Thymus (tissue), 11 donors: ENCODE results near the gene TARS1. TPM values are rescaled to one million over a fixed set of nuclear protein-coding genes. Genes with fewer than 3 reads are reported as not detected.

Source experiments
- DNase-seq, 9 donors: peaks; one replicate each; pipeline ENCODE4 v3.0.0-alpha.2; 2013; ENCODE audit warnings: low spot score in 9 of 9, low read depth in 6 of 9, missing footprints in 1 of 9
- H3K27ac ChIP-seq, 2 donors: one replicate each; pipeline ENCODE4 v1.5.1; 2013; ENCODE audit warnings: control low read depth in 1 of 2, low read depth in 1 of 2, low read length in 1 of 2, mild to moderate bottlenecking in 1 of 2, moderate library complexity in 1 of 2
- H3K27me3 ChIP-seq, 2 donors: one replicate each; pipeline ENCODE4 v1.5.1; 2013; ENCODE audit warnings: low read length in 1 of 2; ENCODE audit not compliant: control insufficient read depth in 2 of 2, insufficient read depth in 1 of 2
- H3K36me3 ChIP-seq, 2 donors: one replicate each; pipeline ENCODE4 v1.5.1; 2013; ENCODE audit warnings: low read length in 1 of 2, mild to moderate bottlenecking in 1 of 2, moderate library complexity in 1 of 2; ENCODE audit not compliant: control insufficient read depth in 2 of 2, insufficient read depth in 2 of 2
- H3K4me1 ChIP-seq, 2 donors: one replicate each; pipeline ENCODE4 v1.5.1; 2013; ENCODE audit warnings: low read length in 2 of 2; ENCODE audit not compliant: control insufficient read depth in 2 of 2, insufficient read depth in 2 of 2
- H3K4me3 ChIP-seq, 2 donors: one replicate each; pipeline ENCODE4 v1.5.1; 2013; ENCODE audit warnings: low read length in 2 of 2, control low read depth in 1 of 2, mild to moderate bottlenecking in 1 of 2
- H3K9me3 ChIP-seq, 2 donors: one replicate each; pipeline ENCODE4 v1.5.1; 2013; ENCODE audit warnings: low read length in 1 of 2, mild to moderate bottlenecking in 1 of 2; ENCODE audit not compliant: control insufficient read depth in 2 of 2, insufficient read depth in 1 of 2
- WGBS: extraction: QIAGEN DNeasy Blood & Tissue Kit; methylation state at CpG from one replicate; pipeline ENCODE4 v1.1.7; 2013; 5-methylcytosine and 5-hydroxymethylcytosine counted together
- polyA plus RNA-seq: library from polyadenylated mRNA; stranded (reverse); fragments of 200-250 nt; gene quantifications from one replicate; pipeline ENCODE4 v1.2.3, GENCODE V29; 2013
- total RNA-seq: library from RNA; stranded (reverse); fragments of 120-200 nt; gene quantifications from one replicate; pipeline ENCODE4 v1.2.4, GENCODE V29; 2013
- donor health status: healthy.

TARS1 gene
- total and polyA plus RNA-seq, 2 donors, result 75.2 to 112 TPM

DNA sequence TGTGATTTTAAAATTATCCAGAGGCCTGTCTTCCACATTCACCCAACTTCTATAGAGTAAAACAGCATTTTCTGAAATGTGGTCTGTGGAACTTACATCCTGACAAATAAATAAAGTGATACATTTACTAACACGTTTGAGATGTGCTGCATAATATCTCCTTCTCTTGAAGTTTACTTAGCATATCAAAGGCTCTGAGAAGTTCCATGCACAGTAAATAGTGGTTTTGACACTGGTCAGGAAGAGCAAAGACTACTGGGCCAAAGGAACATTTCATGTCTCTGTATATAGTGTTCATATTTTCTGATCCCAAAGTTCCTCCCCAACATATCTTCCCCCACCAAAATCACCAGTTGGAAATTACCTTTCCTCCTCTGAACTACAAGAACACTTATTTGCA is 30.5 kb upstream of the TARS1 start:
- no peak for DNase-seq
- H3K36me3 ChIP-seq, result no peaks in the 10 kb centered on the region
- H3K27me3 ChIP-seq, result no peaks in the 10 kb centered on the region
- no peak overlapping the region for H3K4me3 ChIP-seq
- H3K9me3 ChIP-seq, result no peaks in the 10 kb centered on the region
- no peak overlapping the region for H3K27ac ChIP-seq
- no peaks in the 10 kb centered on the region for H3K4me1 ChIP-seq
- 94% methylated on average over 1 of the region's 1 CpG for WGBS

GRCh38 chr5:33411498-33411897 is 29.3 kb upstream of the TARS1 start:
- DNase-seq, result no peak
- Histone ChIP-seq H3K9me3 (no peaks in the 10 kb centered on the region), H3K36me3 (no peaks in the 10 kb centered on the region), H3K4me1 (no peaks in the 10 kb centered on the region), H3K4me3 (no peak overlapping the region), H3K27ac (no peak overlapping the region), H3K27me3 (no peaks in the 10 kb centered on the region)
- 96% methylated on average over 1 of the region's 1 CpG for WGBS

DNA sequence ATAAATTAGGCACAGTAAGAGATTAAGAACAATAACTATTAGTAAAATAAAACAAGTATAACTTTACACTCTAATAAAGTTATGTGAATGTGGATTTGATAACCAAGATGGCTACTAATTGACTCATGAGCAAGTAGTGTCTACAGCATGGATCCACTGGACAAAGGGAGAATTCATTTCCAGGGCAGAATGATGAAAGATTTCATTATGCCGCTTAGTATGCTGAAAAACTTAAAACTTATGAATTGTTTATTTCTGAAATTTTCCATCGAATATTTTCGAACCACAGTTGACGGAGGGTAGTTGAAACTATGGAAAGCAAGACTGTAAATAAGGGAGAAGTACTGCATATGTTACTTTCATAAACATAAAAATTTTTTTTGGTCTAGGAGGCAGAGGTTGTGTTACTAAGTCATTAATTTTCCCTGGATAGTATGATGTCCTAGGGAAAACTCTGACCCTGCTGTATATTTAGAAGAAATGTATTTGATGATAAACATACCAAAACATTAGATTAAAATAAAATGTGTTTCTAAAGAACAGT is 24.9 kb upstream of the TARS1 start:
- WGBS, result 96% methylated on average over 4 of the region's 4 CpGs

GRCh38 chr5:33417632-33418031 is 23.1 kb upstream of the TARS1 start:
- Histone ChIP-seq H3K9me3 (no peaks in the 10 kb centered on the region), H3K4me3 (no peak overlapping the region), H3K4me1 (no peaks in the 10 kb centered on the region), H3K27ac (no peak overlapping the region), H3K27me3 (no peaks in the 10 kb centered on the region), H3K36me3 (no peaks in the 10 kb centered on the region)
- no peak for DNase-seq

More for the DNA sequence above, 24.9 kb upstream of the TARS1 start:
- Histone ChIP-seq H3K36me3 (no peaks in the 10 kb centered on the region), H3K27me3 (no peaks in the 10 kb centered on the region), H3K9me3 (no peaks in the 10 kb centered on the region), H3K27ac (no peak overlapping the region), H3K4me3 (no peak overlapping the region), H3K4me1 (no peaks in the 10 kb centered on the region)
- DNase-seq, result no peak

DNA sequence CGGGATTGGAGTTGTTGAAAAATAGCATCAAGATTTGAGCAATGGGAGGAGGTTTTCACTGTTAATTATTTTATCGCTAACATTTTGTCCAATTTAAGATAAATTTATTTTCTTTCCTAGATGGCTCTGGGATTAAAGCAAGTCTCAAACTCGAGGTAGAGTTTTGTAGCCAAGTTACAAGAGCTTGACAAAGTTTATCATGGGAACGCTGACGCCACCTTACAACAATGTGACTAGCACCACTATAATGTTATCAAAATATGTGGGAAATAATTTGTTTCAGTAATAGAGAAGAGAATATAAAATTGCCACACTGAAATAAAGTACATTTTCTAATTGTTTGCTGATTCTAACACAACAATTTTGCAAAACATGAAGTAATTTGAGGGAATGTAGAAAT is 19.8 kb upstream of the TARS1 start:
- Histone ChIP-seq H3K9me3 (no peaks in the 10 kb centered on the region), H3K27me3 (no peaks in the 10 kb centered on the region), H3K4me1 (no peaks in the 10 kb centered on the region), H3K36me3 (no peaks in the 10 kb centered on the region), H3K27ac (no peak overlapping the region), H3K4me3 (no peak overlapping the region)
- no peak for DNase-seq
- 85% methylated on average over 5 of the region's 5 CpGs for WGBS

- Histone ChIP-seq H3K27me3 (no peaks in the 10 kb centered on the region), H3K4me1 (no peaks in the 10 kb centered on the region), H3K9me3 (no peaks in the 10 kb centered on the region), H3K36me3 (no peaks in the 10 kb centered on the region), H3K4me3 (no peak overlapping the region), H3K27ac (no peak overlapping the region)
- no peak for DNase-seq
- WGBS, result 90% methylated on average over 2 of the region's 2 CpGs
These were observed 18.6 kb upstream of the TARS1 start for GRCh38 chr5:33422191-33422590.

DNA sequence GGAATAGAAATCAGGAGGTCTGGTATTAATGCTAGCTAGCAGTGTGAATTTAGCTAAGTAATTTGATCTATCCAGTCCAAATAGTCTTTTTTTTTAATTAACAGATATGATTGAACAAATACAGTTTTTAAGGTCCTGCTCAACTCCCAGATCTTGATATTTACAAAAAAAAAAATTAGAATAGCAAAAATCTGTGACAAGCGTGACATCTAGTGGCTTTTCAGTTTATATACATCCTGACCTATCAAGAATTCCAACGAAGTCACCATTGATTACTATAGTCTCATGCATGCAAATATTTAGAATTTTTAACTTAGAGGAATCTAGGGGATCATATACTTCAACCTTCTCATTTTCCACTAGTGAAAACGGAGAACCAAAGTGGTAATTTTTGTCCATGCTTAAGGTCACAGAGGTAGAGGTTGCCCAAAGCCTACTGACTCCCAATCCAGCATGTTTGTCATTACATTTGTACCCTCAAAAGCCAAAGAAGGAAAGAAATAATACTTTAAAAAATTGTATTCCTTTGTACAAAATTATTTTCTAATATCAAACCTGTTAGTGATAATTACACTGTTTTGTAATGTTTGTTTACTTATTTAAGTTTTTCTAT is 17.6 kb upstream of the TARS1 start:
- 25% methylated on average over 3 of the region's 3 CpGs for WGBS

GRCh38 chr5:33425314-33425713 is 15.5 kb upstream of the TARS1 start:
- H3K27ac ChIP-seq, result no peak overlapping the region
- H3K36me3 ChIP-seq, result no peaks in the 10 kb centered on the region
- H3K27me3 ChIP-seq, result no peaks in the 10 kb centered on the region
- WGBS, result 94% methylated on average over 2 of the region's 2 CpGs
- no peaks in the 10 kb centered on the region for H3K9me3 ChIP-seq
- H3K4me3 ChIP-seq, result no peak overlapping the region
- no peak for DNase-seq
- H3K4me1 ChIP-seq, result no peaks in the 10 kb centered on the region

More for the DNA sequence above, 17.6 kb upstream of the TARS1 start:
- peak in 2 of 9 donors; percentile 13 for DNase-seq
- H3K27me3 ChIP-seq, result no peaks in the 10 kb centered on the region
- H3K9me3 ChIP-seq, result no peaks in the 10 kb centered on the region
- H3K27ac ChIP-seq, result no peak overlapping the region
- H3K4me1 ChIP-seq, result no peaks in the 10 kb centered on the region
- H3K4me3 ChIP-seq, result no peak overlapping the region
- no peaks in the 10 kb centered on the region for H3K36me3 ChIP-seq

DNA sequence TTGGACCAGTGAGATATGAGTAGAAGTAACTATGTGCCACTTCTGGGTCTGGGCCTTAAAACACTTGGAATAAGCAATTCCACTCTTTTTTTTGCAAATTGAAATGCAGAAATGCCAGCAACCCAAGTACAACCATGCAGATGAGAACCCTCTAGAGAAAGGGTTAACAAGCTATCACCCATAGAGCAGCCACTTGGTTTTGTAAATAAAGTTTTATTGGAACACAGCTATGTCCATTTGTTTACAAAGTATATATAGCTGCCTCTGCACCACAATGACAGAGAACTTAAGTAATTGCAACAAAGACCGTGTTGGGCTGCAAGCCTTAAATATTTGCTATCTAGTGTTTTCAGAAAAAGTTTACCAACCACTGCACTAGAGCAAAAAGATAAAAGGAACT is 9.8 kb upstream of the TARS1 start:
- Histone ChIP-seq H3K27me3 (no peaks in the 10 kb centered on the region), H3K4me3 (no peak overlapping the region), H3K4me1 (no peaks in the 10 kb centered on the region), H3K9me3 (no peaks in the 10 kb centered on the region), H3K36me3 (no peaks in the 10 kb centered on the region), H3K27ac (no peak overlapping the region)
- 95% methylated on average over 1 of the region's 1 CpG for WGBS
- DNase-seq, result no peak
